GM12878 (cell line): ENCODE data around the gene VSTM2L. TPM values are rescaled to one million over a fixed set of nuclear protein-coding genes. Genes with fewer than 3 reads are reported as not detected.

ENCODE experiments used
- BCLAF1 ChIP-seq: fragments of 450-650 bp; IDR thresholded peaks from 2 replicates; pipeline ENCODE4 v1.6.1; 2017; ENCODE audit warnings: antibody characterized with exemption, mild to moderate bottlenecking, moderate library complexity
- CHD2 ChIP-seq: IDR thresholded peaks from 2 replicates; pipeline ENCODE4 v1.6.1; 2011; ENCODE audit warnings: low read depth, low read length, improper control_type of control experiment, borderline replicate concordance
- EGR1 ChIP-seq, 2 experiments: IDR thresholded peaks; 1 replicate in 1 of 2; 2 replicates in 1 of 2; pipeline ENCODE4 v1.6.1; 2011 to 2012; ENCODE audit warnings: low read depth in 2 of 2, low read length in 2 of 2, borderline replicate concordance in 1 of 2, mild to moderate bottlenecking in 1 of 2, moderate library complexity in 1 of 2
- MXI1 ChIP-seq: fragments of 150-350 bp; IDR thresholded peaks from 2 replicates; pipeline ENCODE4 v1.6.1; 2011; ENCODE audit warnings: low read depth, mild to moderate bottlenecking, inconsistent platforms, low read length, improper control_type of control experiment
- PRDM15 ChIP-seq: fragments of 450-650 bp; formaldehyde crosslinking; IDR thresholded peaks from 2 replicates; pipeline ENCODE4 v1.4.0; 2020; ENCODE audit warnings: mild to moderate bottlenecking, moderate library complexity
- REST ChIP-seq: IDR thresholded peaks from 2 replicates; pipeline ENCODE4 v1.6.1; 2012; ENCODE audit warnings: mild to moderate bottlenecking, low read depth, low read length
- RUNX3 ChIP-seq: IDR thresholded peaks from 2 replicates; pipeline ENCODE4 v1.6.1; 2012; ENCODE audit warnings: low read length, inconsistent platforms
- SMC3 ChIP-seq: IDR thresholded peaks from 2 replicates; pipeline ENCODE4 v1.6.1; 2011; ENCODE audit warnings: low read length, improper control_type of control experiment, borderline replicate concordance
- STAT1 ChIP-seq: fragments of 450-650 bp; conservative IDR thresholded peaks from 2 replicates; pipeline ENCODE4 v1.6.1; 2014; ENCODE audit warnings: antibody characterized with exemption, mild to moderate bottlenecking
- STAT3 ChIP-seq: IDR thresholded peaks from 2 replicates; pipeline ENCODE4 v1.6.1; 2011; ENCODE audit warnings: low read depth, low read length, improper control_type of control experiment
- USF2 ChIP-seq: IDR thresholded peaks from 2 replicates; pipeline ENCODE4 v1.6.1; 2011; ENCODE audit warnings: low read depth, low read length, improper control_type of control experiment, borderline replicate concordance
- ZBTB40 ChIP-seq: fragments of 450-650 bp; IDR thresholded peaks from 2 replicates; pipeline ENCODE4 v1.6.1; 2016; ENCODE audit warnings: mild to moderate bottlenecking, moderate library complexity, borderline replicate concordance
- ZNF207 ChIP-seq: fragments of 450-650 bp; IDR thresholded peaks from 2 replicates; pipeline ENCODE4 v1.6.1; 2014; ENCODE audit warnings: antibody characterized with exemption, mild to moderate bottlenecking, borderline replicate concordance
- ZNF274 ChIP-seq: IDR thresholded peaks from one replicate; pipeline ENCODE4 v1.8.0; 2011; ENCODE audit not compliant: insufficient read length, insufficient read depth
- polyA plus RNA-seq, 11 experiments: library from polyadenylated mRNA; depleted of rRNA in 4 of 11; unstranded in 6 of 11; stranded (reverse) in 5 of 11; fragments of >200 nt; fragmentation: Nextera tagmentation in 4 of 11; fragmentation: Illumina TruSeq in 1 of 11; extraction: Ambion mirVana in 4 of 11; extraction: Trizol in 1 of 11; gene quantifications; 1 replicate in 1 of 11; 2 replicates in 10 of 11; pipeline versions ENCODE4 v1.2.1 to v1.2.3, GENCODE V29; 2011 to 2016; ENCODE audit warnings: inconsistent platforms in 2 of 11, missing spikeins in 2 of 11, low read depth in 1 of 11
- total RNA-seq, 4 experiments: library from RNA; depleted of rRNA in 3 of 4; stranded (reverse); fragments of >200 nt in 3 of 4; fragmentation: Illumina TruSeq in 1 of 4; extraction: Trizol in 1 of 4; gene quantifications; 2 replicates each; pipeline versions ENCODE4 v1.2.1 to v1.2.3, GENCODE V29; 2013 to 2021

The VSTM2L gene
- total and polyA plus RNA-seq, 10 of the 15 experiments (the other 5 are each of a cell fraction or from before 2014, with no cell fraction given) = 0.05 to 1.5 (median 0.63) TPM; not detected in 2

- TF ChIP-seq ZBTB40 (no peak), SMC3 (no peak), RUNX3 (no peak), ZNF207 (no peak), ZNF274 (no peak), USF2 (peak; percentile 5; the same call in 1 of the 2 replicates), MXI1 (no peak), REST (no peak), EGR1 (IDR thresholded peaks at IDR 0.05; ENCODE audit: borderline replicate concordance in 1 of 2, low read depth in 2 of 2, low read length in 2 of 2) (no peak), STAT3 (no peak), BCLAF1 (no peak), STAT1 (no peak), CHD2 (no peak), PRDM15 (no peak)
These were observed 16.1 kb upstream of the VSTM2L start (continued) for GRCh38 chr20:37886851-37887297.
